ENCODE results near the gene FREY1.

- TF ChIP-seq ZBTB7A (tag by site-specific recombination; IDR thresholded peaks at IDR 0.05; ENCODE audit: low read depth) (no peak), WT1 (tag by site-specific recombination; IDR thresholded peaks at IDR 0.05) (no peak), CTCF (tag by site-specific recombination; IDR thresholded peaks at IDR 0.05) (no peak), TCF7L2 (IDR thresholded peaks at IDR 0.05; ENCODE audit: borderline replicate concordance, low read depth, low read length) (no peak), ZNF560 (tag by site-specific recombination; IDR thresholded peaks at IDR 0.05; ENCODE audit: borderline replicate concordance) (no peak), ZNF26 (tag by site-specific recombination; IDR thresholded peaks at IDR 0.05) (no peak), REST (tag by site-specific recombination; IDR thresholded peaks at IDR 0.05) (no peak), ZNF274 (IDR thresholded peaks at IDR 0.05; ENCODE audit: low read length) (no peak), ZNF274 (tag by site-specific recombination; IDR thresholded peaks at IDR 0.05; ENCODE audit: borderline replicate concordance) (no peak)
Measured at GRCh38 chr11:45864041-45864440, 43.0 kb downstream of the FREY1 start.

Data from HEK293 (cell line).